Omental fat pad (tissue), 4 donors: ENCODE results near the gene CRYBB1. TPM values are rescaled to one million over a fixed set of nuclear protein-coding genes. Genes with fewer than 3 reads are reported as not detected.

Experiments used
- ATAC-seq: fragments of 150-250 bp; one replicate; pipeline ENCODE4 v1.9.1; 2016; ENCODE audit warnings: mild to moderate bottlenecking, moderate library complexity; ENCODE audit not compliant: low FRiP score
- DNase-seq: peaks from one replicate; pipeline ENCODE4 v3.0.0-alpha.2; 2019; ENCODE audit warnings: low spot score
- CTCF ChIP-seq, 3 donors: fragments of 450-650 bp; IDR thresholded peaks; one replicate each; pipeline ENCODE4 v1.5.1; 2016 to 2017; ENCODE audit warnings: antibody characterized with exemption in 3 of 3, mild to moderate bottlenecking in 3 of 3, moderate library complexity in 2 of 3
- total RNA-seq, 4 donors: library from RNA; depleted of rRNA; stranded (reverse); fragments of >200 nt; gene quantifications; one replicate each; pipeline ENCODE4 v1.1.0, GENCODE V29; 2016

Gene CRYBB1
- total RNA-seq, 4 donors from 2014 or later, result 0.96 to 2.2 (median 1.9) TPM

- DNase-seq, result no peak
These were observed 37.4 kb downstream of the CRYBB1 start for GRCh38 chr22:26580240-26580962.

GRCh38 chr22:26579331-26579886, 38.4 kb downstream of the CRYBB1 start:
- DNase-seq (no peak), ATAC-seq (no peak)
- no peak for TF ChIP-seq CTCF (IDR thresholded peaks at IDR 0.05)

More at GRCh38 chr22:26580240-26580962, 37.4 kb downstream of the CRYBB1 start:
- no peak for TF ChIP-seq CTCF (IDR thresholded peaks at IDR 0.05)
- ATAC-seq, result no peak

- no peak for ATAC-seq
- no peak for DNase-seq
- no peak for TF ChIP-seq CTCF (IDR thresholded peaks at IDR 0.05)
These were observed 40.7 kb downstream of the CRYBB1 start for GRCh38 chr22:26577081-26577480.

- no peak for DNase-seq
- no peak for ATAC-seq
These were observed 41.7 kb downstream of the CRYBB1 start for GRCh38 chr22:26576026-26576680.

GRCh38 chr22:26574001-26574723, 43.7 kb downstream of the CRYBB1 start:
- TF ChIP-seq CTCF (IDR thresholded peaks at IDR 0.05), result no peak
- no peak for DNase-seq
- ATAC-seq, result no peak

More at GRCh38 chr22:26576026-26576680, 41.7 kb downstream of the CRYBB1 start:
- TF ChIP-seq CTCF (IDR thresholded peaks at IDR 0.05), result no peak

- ATAC-seq, result no peak
- TF ChIP-seq CTCF (IDR thresholded peaks at IDR 0.05), result no peak
- DNase-seq, result no peak
These were observed 44.7 kb downstream of the CRYBB1 start for GRCh38 chr22:26573026-26573662.
